Hepatocyte (in vitro differentiated cells): ENCODE results near the gene THOC2. TPM values are rescaled to one million over a fixed set of nuclear protein-coding genes. Genes with fewer than 3 reads are reported as not detected.

ENCODE experiments used
- DNase-seq: peaks from one replicate; pipeline ENCODE4 v3.0.0-alpha.2; 2016; ENCODE audit warnings: low spot score
- H2AFZ ChIP-seq: fragments of 200-600 bp; sonication (generic); 2 replicates; pipeline ENCODE4 v1.6.0; 2016; ENCODE audit warnings: antibody characterized with exemption, mild to moderate bottlenecking
- H3K27ac ChIP-seq: fragments of 200-600 bp; sonication (generic); 2 replicates; pipeline ENCODE4 v1.5.1; 2016; ENCODE audit warnings: mild to moderate bottlenecking
- H3K27me3 ChIP-seq: fragments of 200-600 bp; sonication (generic); 2 replicates; pipeline ENCODE4 v1.6.1; 2016
- H3K36me3 ChIP-seq: fragments of 200-600 bp; sonication (generic); replicated peaks from 2 replicates; pipeline ENCODE4 v1.5.1; 2016; ENCODE audit warnings: low read depth; ENCODE audit not compliant: insufficient read depth
- H3K4me1 ChIP-seq: fragments of 200-600 bp; sonication (generic); 2 replicates; pipeline ENCODE4 v1.5.1; 2016; ENCODE audit warnings: mild to moderate bottlenecking, moderate library complexity; ENCODE audit not compliant: insufficient read depth
- H3K4me2 ChIP-seq: fragments of 200-600 bp; sonication (generic); 2 replicates; pipeline ENCODE4 v1.6.0; 2016
- H3K4me3 ChIP-seq: fragments of 200-600 bp; sonication (generic); 2 replicates; pipeline ENCODE4 v1.5.1; 2016; ENCODE audit warnings: mild to moderate bottlenecking
- H3K79me2 ChIP-seq: fragments of 200-600 bp; sonication (generic); 2 replicates; pipeline ENCODE4 v1.6.0; 2017; ENCODE audit warnings: mild to moderate bottlenecking
- H3K9me2 ChIP-seq: fragments of 200-600 bp; sonication (generic); replicated peaks from 2 replicates; pipeline ENCODE4 v1.6.0; 2017; ENCODE audit warnings: mild to moderate bottlenecking; ENCODE audit not compliant: insufficient read depth
- H3K9me3 ChIP-seq: fragments of 200-600 bp; sonication (generic); 2 replicates; pipeline ENCODE4 v1.5.1; 2016; ENCODE audit warnings: low read depth, mild to moderate bottlenecking
- H4K20me1 ChIP-seq: fragments of 200-600 bp; sonication (generic); 2 replicates; pipeline ENCODE4 v1.6.0; 2016; ENCODE audit warnings: mild to moderate bottlenecking; ENCODE audit not compliant: insufficient read depth, poor library complexity, severe bottlenecking
- CTCF ChIP-seq: fragments of 200-600 bp; sonication (generic); IDR thresholded peaks from 2 replicates; pipeline ENCODE4 v1.5.1; 2016; ENCODE audit warnings: antibody characterized with exemption, mild to moderate bottlenecking; ENCODE audit not compliant: poor library complexity
- EZH2 ChIP-seq: fragments of 200-600 bp; sonication (generic); IDR thresholded peaks from 2 replicates; pipeline ENCODE4 v1.6.1; 2016; ENCODE audit warnings: antibody characterized with exemption, mild to moderate bottlenecking, borderline replicate concordance
- EZH2phosphoT487 ChIP-seq: fragments of 200-600 bp; sonication (generic); IDR thresholded peaks from one replicate; pipeline ENCODE4 v1.6.1; 2018; ENCODE audit warnings: antibody characterized with exemption, mild to moderate bottlenecking, low read depth, moderate library complexity; ENCODE audit not compliant: unreplicated experiment, severe bottlenecking
- WGBS: methylation state at CpG from one replicate; pipeline ENCODE4 v1.1.6; 2016; ENCODE audit warnings: low lambda C conversion rate; ENCODE audit errors: missing lambda C conversion rate; 5-methylcytosine and 5-hydroxymethylcytosine counted together
- polyA plus RNA-seq: library from polyadenylated mRNA; unstranded; fragments of >200 nt; fragmentation: Nextera tagmentation; extraction: Ambion mirVana; gene quantifications from 2 replicates; pipeline ENCODE4 v1.2.1, GENCODE V29; 2016
- total RNA-seq: library from RNA; depleted of rRNA; stranded (reverse); fragments of >200 nt; gene quantifications from 2 replicates; pipeline ENCODE4 v1.2.3, GENCODE V29; 2014

Gene THOC2
- total and polyA plus RNA-seq, 2 experiments from 2014 or later: 66.0 to 95.6 TPM

GRCh38 chrX:123740006-123740405 lies 7.2 kb upstream of the THOC2 start:
- H3K4me2 ChIP-seq: no peak overlapping the region
- WGBS: 25% methylated on average over 1 of the region's 1 CpG

GRCh38 chrX:123739474-123739873 lies 6.6 kb upstream of the THOC2 start:
- no peak overlapping the region for H3K4me3 ChIP-seq
- TF ChIP-seq EZH2phosphoT487 (no peak), EZH2 (no peak), CTCF (no peak)
- DNase-seq: no peak
- H3K4me1 ChIP-seq: peaks cover 4% of the 10 kb centered on the region
- no peaks in the 10 kb centered on the region for H3K36me3 ChIP-seq
- no peaks in the 10 kb centered on the region for H3K9me2 ChIP-seq
- no peaks in the 10 kb centered on the region for H4K20me1 ChIP-seq
- H3K4me2 ChIP-seq: no peak overlapping the region
- H2AFZ ChIP-seq: no peak overlapping the region
- no peaks in the 10 kb centered on the region for H3K9me3 ChIP-seq
- H3K79me2 ChIP-seq: no peaks in the 10 kb centered on the region
- H3K27ac ChIP-seq: no peak overlapping the region
- H3K27me3 ChIP-seq: no peaks in the 10 kb centered on the region
- 51% methylated on average over 3 of the region's 3 CpGs for WGBS

More at GRCh38 chrX:123740006-123740405, 7.2 kb upstream of the THOC2 start:
- no peaks in the 10 kb centered on the region for H3K79me2 ChIP-seq
- H2AFZ ChIP-seq: no peak overlapping the region
- H3K27ac ChIP-seq: no peak overlapping the region
- H4K20me1 ChIP-seq: no peaks in the 10 kb centered on the region
- no peaks in the 10 kb centered on the region for H3K36me3 ChIP-seq
- no peaks in the 10 kb centered on the region for H3K9me2 ChIP-seq
- no peaks in the 10 kb centered on the region for H3K27me3 ChIP-seq
- no peaks in the 10 kb centered on the region for H3K9me3 ChIP-seq
- no peak for DNase-seq
- TF ChIP-seq CTCF: no peak
- no peak for TF ChIP-seq EZH2
- TF ChIP-seq EZH2phosphoT487: no peak
- peaks cover 4% of the 10 kb centered on the region for H3K4me1 ChIP-seq
- H3K4me3 ChIP-seq: no peak overlapping the region

GRCh38 chrX:123738378-123738940 lies 5.6 kb upstream of the THOC2 start:
- H3K27me3 ChIP-seq: no peaks in the 10 kb centered on the region
- no peak overlapping the region for H3K27ac ChIP-seq
- no peak overlapping the region for H3K4me3 ChIP-seq
- no peaks in the 10 kb centered on the region for H3K79me2 ChIP-seq
- no peaks in the 10 kb centered on the region for H4K20me1 ChIP-seq
- H3K36me3 ChIP-seq: no peaks in the 10 kb centered on the region
- peaks cover 4% of the 10 kb centered on the region for H3K4me1 ChIP-seq
- H3K9me2 ChIP-seq: no peaks in the 10 kb centered on the region
- H3K4me2 ChIP-seq: no peak overlapping the region
- 89% methylated on average over 10 of the region's 10 CpGs for WGBS
- H3K9me3 ChIP-seq: no peaks in the 10 kb centered on the region
- no peak overlapping the region for H2AFZ ChIP-seq
- no peak for DNase-seq
- TF ChIP-seq EZH2 (no peak), CTCF (no peak), EZH2phosphoT487 (no peak)
